ENCODE data around the gene ADGRG1.
A peak's percentile ranks its signal among the peaks of the same experiment; 100 is the strongest.

Gene ADGRG1

GRCh38 chr16:57648581-57649442, 20.4 kb downstream of the ADGRG1 start (continued):
- TF ChIP-seq, protein P1, sequence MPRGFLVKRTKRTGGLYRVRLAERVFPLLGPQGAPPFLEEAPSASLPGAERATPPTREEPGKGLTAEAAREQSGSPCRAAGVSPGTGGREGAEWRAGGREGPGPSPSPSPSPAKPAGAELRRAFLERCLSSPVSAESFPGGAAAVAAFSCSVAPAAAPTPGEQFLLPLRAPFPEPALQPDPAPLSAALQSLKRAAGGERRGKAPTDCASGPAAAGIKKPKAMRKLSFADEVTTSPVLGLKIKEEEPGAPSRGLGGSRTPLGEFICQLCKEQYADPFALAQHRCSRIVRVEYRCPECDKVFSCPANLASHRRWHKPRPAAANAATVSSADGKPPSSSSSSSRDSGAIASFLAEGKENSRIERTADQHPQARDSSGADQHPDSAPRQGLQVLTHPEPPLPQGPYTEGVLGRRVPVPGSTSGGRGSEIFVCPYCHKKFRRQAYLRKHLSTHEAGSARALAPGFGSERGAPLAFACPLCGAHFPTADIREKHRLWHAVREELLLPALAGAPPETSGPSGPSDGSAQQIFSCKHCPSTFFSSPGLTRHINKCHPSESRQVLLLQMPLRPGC (tag by site-specific recombination; IDR thresholded peaks at IDR 0.05): no peak
- TF ChIP-seq ZBTB44 (tag by site-specific recombination; IDR thresholded peaks at IDR 0.05) (0 out of 2 replicates have a peak, but pooled peaks have one; percentile 43), REPIN1 (tag by site-specific recombination; IDR thresholded peaks at IDR 0.05; ENCODE audit: low read depth) (no peak), SCRT2 (tag by site-specific recombination; IDR thresholded peaks at IDR 0.05) (peak; percentile 18; the same call in 1 of the 2 replicates), SP7 (tag by site-specific recombination; IDR thresholded peaks at IDR 0.05) (peak; percentile 43; the same call in 1 of the 2 replicates), ZNF830 (tag by site-specific recombination; IDR thresholded peaks at IDR 0.05; ENCODE audit: low read depth) (no peak), ZNF692 (tag by site-specific recombination; IDR thresholded peaks at IDR 0.05) (peak; percentile 64), ZBTB17 (tag by site-specific recombination; IDR thresholded peaks at IDR 0.05) (peak; percentile 35; the same call in 1 of the 2 replicates), ZNF660 (tag by site-specific recombination; IDR thresholded peaks at IDR 0.05) (peak; percentile 76; the same call in 1 of the 2 replicates), ZNF2 (tag by site-specific recombination; IDR thresholded peaks at IDR 0.05) (peak; percentile 79), REST (tag by site-specific recombination; IDR thresholded peaks at IDR 0.05) (no peak), TRIM28 (IDR thresholded peaks at IDR 0.05; ENCODE audit: borderline replicate concordance, low read length) (peak; percentile 15; the same call in 1 of the 2 replicates), ZNF394 (tag by site-specific recombination; IDR thresholded peaks at IDR 0.05; ENCODE audit: borderline replicate concordance) (0 out of 2 replicates have a peak, but pooled peaks have one; percentile 13), ZNF768 (tag by site-specific recombination; IDR thresholded peaks at IDR 0.05) (peak; percentile 17; the same call in 1 of the 2 replicates), ZBTB48 (tag by site-specific recombination; IDR thresholded peaks at IDR 0.05) (peak; percentile 58; the same call in 1 of the 2 replicates), IKZF3 (tag by site-specific recombination; IDR thresholded peaks at IDR 0.05) (0 out of 2 replicates have a peak, but pooled peaks have one; percentile 21), KLF16 (tag by site-specific recombination; IDR thresholded peaks at IDR 0.05) (0 out of 2 replicates have a peak, but pooled peaks have one; percentile 41), ZNF629 (tag by site-specific recombination; IDR thresholded peaks at IDR 0.05) (0 out of 2 replicates have a peak, but pooled peaks have one; percentile 22)
- TF ChIP-seq, protein P2, sequence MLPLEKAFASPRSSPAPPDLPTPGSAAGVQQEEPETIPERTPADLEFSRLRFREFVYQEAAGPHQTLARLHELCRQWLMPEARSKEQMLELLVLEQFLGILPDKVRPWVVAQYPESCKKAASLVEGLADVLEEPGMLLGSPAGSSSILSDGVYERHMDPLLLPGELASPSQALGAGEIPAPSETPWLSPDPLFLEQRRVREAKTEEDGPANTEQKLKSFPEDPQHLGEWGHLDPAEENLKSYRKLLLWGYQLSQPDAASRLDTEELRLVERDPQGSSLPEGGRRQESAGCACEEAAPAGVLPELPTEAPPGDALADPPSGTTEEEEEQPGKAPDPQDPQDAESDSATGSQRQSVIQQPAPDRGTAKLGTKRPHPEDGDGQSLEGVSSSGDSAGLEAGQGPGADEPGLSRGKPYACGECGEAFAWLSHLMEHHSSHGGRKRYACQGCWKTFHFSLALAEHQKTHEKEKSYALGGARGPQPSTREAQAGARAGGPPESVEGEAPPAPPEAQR (tag by site-specific recombination; IDR thresholded peaks at IDR 0.05): no peak
